T-helper 2 cell treated with Interferon-gamma antibody and Interleukin-4, amounts not matched to agents 5 μg/mL and 100 μg/mL, for 36 hours (primary cell): ENCODE measurements around the gene SZT2.

ENCODE experiments used
- DNase-seq: peaks from one replicate; pipeline ENCODE4 v3.0.0; 2021; ENCODE audit warnings: low spot score
- H3K27ac Mint-ChIP-seq: one replicate; pipeline ENCODE4 v1.8.0; 2021; ENCODE audit warnings: mild to moderate bottlenecking, mixed read lengths
- H3K27me3 Mint-ChIP-seq: one replicate; pipeline ENCODE4 v1.8.0; 2021; ENCODE audit warnings: low read depth, mixed read lengths
- H3K36me3 Mint-ChIP-seq: one replicate; pipeline ENCODE4 v1.8.0; 2021; ENCODE audit warnings: low read depth, mixed read lengths
- H3K4me1 Mint-ChIP-seq: one replicate; pipeline ENCODE4 v1.8.0; 2021; ENCODE audit warnings: low read depth, mixed read lengths
- H3K4me3 Mint-ChIP-seq: one replicate; pipeline ENCODE4 v1.8.0; 2022; ENCODE audit warnings: mild to moderate bottlenecking, moderate library complexity, mixed read lengths
- H3K9me3 Mint-ChIP-seq: one replicate; pipeline ENCODE4 v1.8.0; 2021; ENCODE audit warnings: mixed read lengths

Gene SZT2

GRCh38 chr1:43354471-43354870 is 35.2 kb upstream of the SZT2 start:
- no peak overlapping the region for H3K27ac Mint-ChIP-seq

GRCh38 chr1:43354936-43355335 is 34.8 kb upstream of the SZT2 start:
- H3K27me3 Mint-ChIP-seq, result no peaks in the 10 kb centered on the region
- no peak for DNase-seq
- H3K4me1 Mint-ChIP-seq, result peaks cover 18% of the 10 kb centered on the region
- H3K9me3 Mint-ChIP-seq, result no peaks in the 10 kb centered on the region
- H3K27ac Mint-ChIP-seq, result no peak overlapping the region
- peaks cover 14% of the 10 kb centered on the region for H3K36me3 Mint-ChIP-seq
- no peak overlapping the region for H3K4me3 Mint-ChIP-seq

More at GRCh38 chr1:43354471-43354870, 35.2 kb upstream of the SZT2 start:
- Mint-ChIP-seq H3K27me3 (no peaks in the 10 kb centered on the region), H3K36me3 (peaks cover 10% of the 10 kb centered on the region), H3K4me3 (no peak overlapping the region), H3K9me3 (no peaks in the 10 kb centered on the region), H3K4me1 (peaks cover 17% of the 10 kb centered on the region)
- no peak for DNase-seq

DNA sequence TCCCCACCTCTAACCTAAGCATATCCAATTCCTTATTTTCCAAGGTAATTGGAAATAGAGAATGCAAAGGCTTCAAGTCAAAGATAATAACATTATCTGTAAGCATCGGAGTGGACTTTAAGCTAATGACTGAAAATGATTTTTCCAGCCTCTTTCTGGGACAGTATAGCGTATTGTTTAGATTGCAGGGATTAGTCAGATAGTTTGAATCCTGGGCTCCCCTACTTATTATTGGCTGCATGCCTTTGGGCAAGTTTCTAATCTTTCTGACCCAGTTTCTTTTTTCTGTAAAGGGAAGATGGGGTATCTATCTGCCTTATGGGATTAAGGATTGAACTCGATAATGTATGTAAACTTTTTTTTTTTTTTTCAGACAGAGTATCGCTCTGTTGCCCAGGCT is 32.4 kb upstream of the SZT2 start:
- peak overlapping the region; percentile 92 for H3K4me3 Mint-ChIP-seq
- no peaks in the 10 kb centered on the region for H3K27me3 Mint-ChIP-seq
- H3K36me3 Mint-ChIP-seq, result peaks cover 37% of the 10 kb centered on the region
- H3K9me3 Mint-ChIP-seq, result no peaks in the 10 kb centered on the region
- H3K4me1 Mint-ChIP-seq, result peaks cover 34% of the 10 kb centered on the region
- DNase-seq, result no peak
- no peak overlapping the region for H3K27ac Mint-ChIP-seq

GRCh38 chr1:43358121-43358745 is 31.5 kb upstream of the SZT2 start:
- Mint-ChIP-seq H3K36me3 (peaks cover 45% of the 10 kb centered on the region), H3K9me3 (no peaks in the 10 kb centered on the region), H3K27me3 (no peaks in the 10 kb centered on the region), H3K27ac (peak overlapping the region; percentile 87), H3K4me1 (peaks cover 33% of the 10 kb centered on the region), H3K4me3 (peak overlapping the region; percentile 92)
- DNase-seq, result peak; percentile 22

DNA sequence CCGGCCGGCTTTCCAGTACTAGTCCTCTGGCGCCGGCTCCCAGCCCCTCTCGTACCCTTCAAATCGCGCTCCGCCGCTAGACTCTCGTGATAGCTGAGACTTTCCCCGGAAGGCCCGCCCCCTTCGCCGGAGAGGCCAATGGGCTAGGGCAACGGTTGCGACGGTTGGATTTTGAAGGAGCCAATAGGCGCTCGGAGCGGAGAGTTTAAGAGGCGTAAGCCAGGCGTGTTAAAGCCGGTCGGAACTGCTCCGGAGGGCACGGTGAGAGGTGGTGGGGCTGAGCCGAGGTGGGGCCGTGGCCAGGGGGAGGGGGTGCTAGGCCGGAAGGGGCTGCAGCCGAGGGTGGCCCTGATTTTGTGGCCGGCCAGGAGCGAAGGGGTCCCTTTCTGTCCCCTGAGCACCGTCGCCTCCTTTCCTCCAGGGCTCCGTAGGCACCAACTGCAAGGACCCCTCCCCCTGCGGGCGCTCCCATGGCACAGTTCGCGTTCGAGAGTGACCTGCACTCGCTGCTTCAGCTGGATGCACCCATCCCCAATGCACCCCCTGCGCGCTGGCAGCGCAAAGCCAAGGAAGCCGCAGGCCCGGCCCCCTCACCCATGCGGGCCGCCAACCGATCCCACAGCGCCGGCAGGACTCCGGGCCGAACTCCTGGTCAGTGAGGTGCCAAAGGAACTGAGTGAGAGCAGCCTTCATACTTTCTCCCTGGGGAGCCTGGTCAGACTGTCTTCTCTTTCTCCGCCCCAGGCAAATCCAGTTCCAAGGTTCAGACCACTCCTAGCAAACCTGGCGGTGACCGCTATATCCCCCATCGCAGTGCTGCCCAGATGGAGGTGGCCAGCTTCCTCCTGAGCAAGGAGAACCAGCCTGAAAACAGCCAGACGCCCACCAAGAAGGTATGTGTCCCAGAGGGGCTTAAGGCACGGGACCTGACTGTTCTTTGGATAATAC is 30.7 kb upstream of the SZT2 start, which contains the start of gene CDC20:
CDC20 (plus strand) TSS at position 236 of the 948 bp plus-strand sequence; CDS start at position 471, 235 bp downstream.
- Mint-ChIP-seq H3K27ac (peak within 1 kb of the TSS; percentile 87), H3K36me3 (peaks cover 49% of the 10 kb centered on the region), H3K9me3 (no peaks in the 10 kb centered on the region), H3K4me1 (peaks cover 36% of the 10 kb centered on the region), H3K4me3 (peak within 1 kb of the TSS; percentile 92), H3K27me3 (no peaks in the 10 kb centered on the region)
- peak; percentile 99 for DNase-seq

DNA sequence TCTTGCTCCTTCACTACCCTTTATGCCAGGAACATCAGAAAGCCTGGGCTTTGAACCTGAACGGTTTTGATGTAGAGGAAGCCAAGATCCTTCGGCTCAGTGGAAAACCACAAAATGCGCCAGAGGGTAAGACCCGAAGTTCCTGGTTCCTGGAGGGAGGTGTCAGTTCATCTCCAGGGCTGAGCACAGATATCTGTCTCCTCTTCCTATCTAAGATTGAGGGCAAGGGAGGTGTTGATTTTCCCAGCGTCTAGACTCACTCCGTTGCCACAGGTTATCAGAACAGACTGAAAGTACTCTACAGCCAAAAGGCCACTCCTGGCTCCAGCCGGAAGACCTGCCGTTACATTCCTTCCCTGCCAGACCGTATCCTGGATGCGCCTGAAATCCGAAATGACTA is 30.0 kb upstream of the SZT2 start:
- peaks cover 41% of the 10 kb centered on the region for H3K4me1 Mint-ChIP-seq
- peak overlapping the region; percentile 92 for H3K4me3 Mint-ChIP-seq
- peak overlapping the region; percentile 75 for H3K27ac Mint-ChIP-seq
- H3K9me3 Mint-ChIP-seq, result no peaks in the 10 kb centered on the region
- DNase-seq, result no peak
- no peaks in the 10 kb centered on the region for H3K27me3 Mint-ChIP-seq
- H3K36me3 Mint-ChIP-seq, result peaks cover 56% of the 10 kb centered on the region

GRCh38 chr1:43360616-43361015 is 29.1 kb upstream of the SZT2 start:
- Mint-ChIP-seq H3K4me1 (peaks cover 50% of the 10 kb centered on the region), H3K4me3 (peak overlapping the region; percentile 92), H3K36me3 (peaks cover 65% of the 10 kb centered on the region), H3K9me3 (no peaks in the 10 kb centered on the region), H3K27me3 (no peaks in the 10 kb centered on the region), H3K27ac (no peak overlapping the region)
- no peak for DNase-seq

- peaks cover 51% of the 10 kb centered on the region for H3K4me1 Mint-ChIP-seq
- H3K27ac Mint-ChIP-seq, result peak overlapping the region; percentile 43
- H3K27me3 Mint-ChIP-seq, result no peaks in the 10 kb centered on the region
- H3K9me3 Mint-ChIP-seq, result no peaks in the 10 kb centered on the region
- no peak for DNase-seq
- H3K4me3 Mint-ChIP-seq, result no peak overlapping the region
- H3K36me3 Mint-ChIP-seq, result peaks cover 73% of the 10 kb centered on the region
Measured at GRCh38 chr1:43363283-43363934, 26.3 kb upstream of the SZT2 start.

- Mint-ChIP-seq H3K4me1 (peaks cover 57% of the 10 kb centered on the region), H3K27me3 (no peaks in the 10 kb centered on the region), H3K36me3 (peaks cover 73% of the 10 kb centered on the region), H3K27ac (peak overlapping the region; percentile 43), H3K4me3 (peak overlapping the region; percentile 18), H3K9me3 (no peaks in the 10 kb centered on the region)
- DNase-seq, result no peak
Measured at GRCh38 chr1:43363935-43364525, 25.7 kb upstream of the SZT2 start.

- H3K27ac Mint-ChIP-seq, result peak overlapping the region; percentile 86
- no peaks in the 10 kb centered on the region for H3K9me3 Mint-ChIP-seq
- DNase-seq, result no peak
- peaks cover 53% of the 10 kb centered on the region for H3K4me1 Mint-ChIP-seq
- peak overlapping the region; percentile 94 for H3K4me3 Mint-ChIP-seq
- peaks cover 62% of the 10 kb centered on the region for H3K36me3 Mint-ChIP-seq
- no peaks in the 10 kb centered on the region for H3K27me3 Mint-ChIP-seq
Measured at GRCh38 chr1:43365678-43366077, 24.0 kb upstream of the SZT2 start.

DNA sequence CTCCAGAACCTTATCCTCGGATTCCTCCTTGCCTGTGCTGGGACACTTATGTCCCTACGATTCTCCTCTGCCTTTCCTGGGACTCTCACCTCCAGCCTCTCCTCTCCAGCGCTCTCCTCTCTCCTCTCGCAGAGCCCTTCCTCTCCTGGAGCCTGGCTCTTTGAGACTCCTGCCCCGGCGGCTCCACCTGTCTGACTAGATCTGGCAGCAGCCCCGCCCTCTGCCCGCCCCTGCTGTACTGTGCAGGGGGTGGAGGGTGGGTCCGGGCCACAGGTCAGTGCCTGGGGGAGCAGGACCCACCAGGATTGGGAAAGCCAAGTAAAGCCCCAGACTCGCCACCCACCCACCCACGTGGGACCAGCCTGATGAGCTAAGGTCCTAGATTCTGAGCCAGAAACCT is 23.5 kb upstream of the SZT2 start:
- peaks cover 58% of the 10 kb centered on the region for H3K36me3 Mint-ChIP-seq
- peaks cover 49% of the 10 kb centered on the region for H3K4me1 Mint-ChIP-seq
- H3K9me3 Mint-ChIP-seq, result no peaks in the 10 kb centered on the region

DNA sequence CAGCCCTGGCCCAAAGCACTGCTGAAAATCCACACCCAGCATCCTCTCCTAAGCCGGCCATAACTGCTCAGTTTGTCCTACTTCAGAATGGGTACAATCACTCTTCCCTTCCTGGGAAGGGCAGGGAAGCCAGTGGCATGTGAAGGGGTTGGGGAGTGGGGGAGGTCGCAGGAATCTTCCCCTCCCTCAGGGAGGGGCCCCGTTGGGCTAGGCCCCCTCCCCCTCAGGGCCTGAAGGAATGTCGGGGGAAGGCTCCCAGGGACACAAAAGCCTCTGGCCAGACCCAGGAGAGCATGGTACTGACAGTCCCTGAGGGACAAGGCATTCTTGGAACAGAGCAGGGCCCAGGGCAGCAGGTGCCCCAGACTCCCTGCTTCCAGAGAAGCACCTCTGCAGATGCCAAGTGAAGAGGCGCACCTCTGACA is 23.1 kb upstream of the SZT2 start:
- H3K4me3 Mint-ChIP-seq, result peak overlapping the region; percentile 94
- no peaks in the 10 kb centered on the region for H3K9me3 Mint-ChIP-seq
- H3K4me1 Mint-ChIP-seq, result peaks cover 45% of the 10 kb centered on the region
- H3K27me3 Mint-ChIP-seq, result no peaks in the 10 kb centered on the region
- DNase-seq, result no peak
- peak overlapping the region; percentile 87 for H3K27ac Mint-ChIP-seq
- H3K36me3 Mint-ChIP-seq, result peaks cover 53% of the 10 kb centered on the region

More for the DNA sequence above, 23.5 kb upstream of the SZT2 start:
- Mint-ChIP-seq H3K27ac (peak overlapping the region; percentile 86), H3K4me3 (peak overlapping the region; percentile 94), H3K27me3 (no peaks in the 10 kb centered on the region)
- no peak for DNase-seq

GRCh38 chr1:43367026-43367903 is 22.4 kb upstream of the SZT2 start:
- H3K27me3 Mint-ChIP-seq, result no peaks in the 10 kb centered on the region
- H3K36me3 Mint-ChIP-seq, result peaks cover 47% of the 10 kb centered on the region
- H3K4me1 Mint-ChIP-seq, result peaks cover 39% of the 10 kb centered on the region
- peak overlapping the region; percentile 94 for H3K4me3 Mint-ChIP-seq
- DNase-seq, result peak; percentile 18
- peak overlapping the region; percentile 87 for H3K27ac Mint-ChIP-seq
- H3K9me3 Mint-ChIP-seq, result no peaks in the 10 kb centered on the region
